Endothelial cell of umbilical vein (primary cell): ENCODE results near the gene RIC8A. TPM values are rescaled to one million over a fixed set of nuclear protein-coding genes. Genes with fewer than 3 reads are reported as not detected.

ENCODE experiments used
- BruUV-seq: library from RNA; stranded (reverse); fragments of 400-500 nt; replicated peaks from 2 replicates; lab custom pipeline; 2021; lab: Mats Ljungman, UMichigan
- CTCF ChIA-PET: fragments of 300-600, 350-600 bp; sonication (Branson Sonifier 250); formaldehyde crosslinking; loops from one replicate; lab custom pipeline; 2021; ENCODE audit warnings: antibody characterized with exemption, inconsistent platforms; lab: Charles Lee
- POLR2A ChIA-PET: fragments of 300-600, 350-600 bp; sonication (Branson Sonifier 250); formaldehyde crosslinking; loops from one replicate; lab custom pipeline; 2021; ENCODE audit warnings: antibody characterized with exemption, inconsistent platforms; lab: Charles Lee
- DNase-seq: peaks from one replicate; pipeline ENCODE4 v3.0.0-alpha.2; 2011; ENCODE audit warnings: low read depth, low spot score
- FAIRE-seq: peaks from 2 replicates; lab custom pipeline; 2011; peaks lifted over from hg19 to GRCh38; lab: Jason Lieb, UNC
- H2AFZ ChIP-seq: 2 replicates; pipeline ENCODE4 v1.6.0; 2012; ENCODE audit warnings: low read depth, low read length, control low read depth, inconsistent platforms
- H3K27ac ChIP-seq: 2 replicates; pipeline ENCODE4 v1.5.1; 2011; ENCODE audit warnings: low read depth, mild to moderate bottlenecking, control low read depth, low read length, moderate library complexity; ENCODE audit not compliant: insufficient read depth
- H3K27me3 ChIP-seq, 2 experiments: 2 replicates each; pipeline versions ENCODE4 v1.6.0 to v1.6.1; 2011; ENCODE audit warnings: low read length in 2 of 2, mixed read lengths in 1 of 2; ENCODE audit not compliant: control insufficient read depth in 2 of 2, insufficient read depth in 2 of 2
- H3K36me3 ChIP-seq, 2 experiments: 2 replicates in 1 of 2; 3 replicates in 1 of 2; pipeline ENCODE4 v1.5.1; 2011; ENCODE audit warnings: low read length in 2 of 2, mild to moderate bottlenecking in 1 of 2, moderate library complexity in 1 of 2; ENCODE audit not compliant: control insufficient read depth in 2 of 2, insufficient read depth in 2 of 2; ENCODE audit errors: extremely low read depth in 1 of 2
- H3K4me1 ChIP-seq: 3 replicates; pipeline ENCODE4 v1.5.1; 2011; ENCODE audit warnings: mild to moderate bottlenecking, low read length; ENCODE audit not compliant: control insufficient read depth, insufficient read depth; ENCODE audit errors: extremely low read depth
- H3K4me2 ChIP-seq: 2 replicates; pipeline ENCODE4 v1.6.1; 2011; ENCODE audit warnings: low read length, control low read depth, mixed read lengths; ENCODE audit not compliant: insufficient read depth
- H3K4me3 ChIP-seq, 3 experiments: fragments of 200-600 bp in 1 of 3; sonication (generic), shearing (Covaris generic) in 1 of 3; replicated peaks in 1 of 3; 2 replicates each; pipeline ENCODE4 v1.5.1; 2011 to 2016; ENCODE audit warnings: control low read depth in 3 of 3, low read length in 3 of 3, mild to moderate bottlenecking in 2 of 3, inconsistent platforms in 1 of 3, low read depth in 1 of 3, moderate library complexity in 1 of 3; ENCODE audit not compliant: insufficient read depth in 1 of 3
- H3K79me2 ChIP-seq: 2 replicates; pipeline ENCODE4 v1.6.0; 2012; ENCODE audit warnings: low read length, inconsistent platforms; ENCODE audit not compliant: control insufficient read depth, insufficient read depth
- H3K9ac ChIP-seq: replicated peaks from 2 replicates; pipeline ENCODE3; 2011; ENCODE audit warnings: low read length, control low read depth; ENCODE audit not compliant: insufficient read depth; ENCODE audit errors: extremely low read depth
- H3K9me1 ChIP-seq: replicated peaks from 3 replicates; pipeline ENCODE4 v1.6.0; 2011; ENCODE audit warnings: mild to moderate bottlenecking, low read length; ENCODE audit not compliant: control insufficient read depth, insufficient read depth; ENCODE audit errors: extremely low read depth
- H3K9me3 ChIP-seq: replicated peaks from 2 replicates; pipeline ENCODE4 v1.5.1; 2012; ENCODE audit warnings: low read length, inconsistent platforms; ENCODE audit not compliant: control insufficient read depth, insufficient read depth
- H4K20me1 ChIP-seq: replicated peaks from 2 replicates; pipeline ENCODE3; 2011; ENCODE audit warnings: mild to moderate bottlenecking, low read length; ENCODE audit not compliant: control insufficient read depth, insufficient read depth; ENCODE audit errors: extremely low read depth
- CTCF ChIP-seq, 2 donors: IDR thresholded peaks; 1 replicate in 1 of 2; 2 replicates in 1 of 2; pipeline ENCODE4 v1.5.1; 2011; ENCODE audit warnings: low read length in 2 of 2, mild to moderate bottlenecking in 2 of 2, moderate library complexity in 2 of 2, control low read depth in 1 of 2, inconsistent platforms in 1 of 2, low read depth in 1 of 2; ENCODE audit not compliant: insufficient read depth in 1 of 2; ENCODE audit errors: extremely low read depth in 1 of 2
- GATA2 ChIP-seq: IDR thresholded peaks from 2 replicates; pipeline ENCODE4 v1.7.0; 2011; ENCODE audit warnings: low read depth, mild to moderate bottlenecking, moderate library complexity, mixed read lengths, low read length; ENCODE audit not compliant: insufficient read length, insufficient read depth
- JUN ChIP-seq: IDR thresholded peaks from 2 replicates; pipeline ENCODE4 v1.6.1; 2011; ENCODE audit warnings: borderline replicate concordance, low read depth; ENCODE audit not compliant: insufficient read length, insufficient read depth
- dilution Hi-C: fragments of 300-500 bp; cut with MboI; formaldehyde crosslinking; loops from one replicate; pipeline ENCODE4 v1.15.0; 2019; ENCODE audit warnings: low sequenced_read_pairs; ENCODE audit not compliant: extremely low pct_ligation_motif_present
- intact Hi-C: fragments of 100-400 bp; cut with micrococcal nuclease; formaldehyde crosslinking; loops from one replicate; pipeline ENCODE4 v1.10.0; 2022
- polyA plus RNA-seq, 4 experiments: library from polyadenylated mRNA; depleted of rRNA in 3 of 4; stranded (reverse) in 3 of 4; unstranded in 1 of 4; fragments of >200 nt; gene quantifications; 2 replicates each; pipeline versions ENCODE4 v1.2.1 to v1.2.3, GENCODE V29; 2011 to 2012; ENCODE audit warnings: missing spikeins in 1 of 4
- total RNA-seq: library from RNA; stranded (reverse); gene quantifications from 2 replicates; pipeline ENCODE4 v1.2.3, GENCODE V29; 2021

The RIC8A gene
- total and polyA plus RNA-seq, 2 donors (not counting 3 experiments of a cell fraction or from before 2014, with no cell fraction given), result 112 to 143 TPM

DNA sequence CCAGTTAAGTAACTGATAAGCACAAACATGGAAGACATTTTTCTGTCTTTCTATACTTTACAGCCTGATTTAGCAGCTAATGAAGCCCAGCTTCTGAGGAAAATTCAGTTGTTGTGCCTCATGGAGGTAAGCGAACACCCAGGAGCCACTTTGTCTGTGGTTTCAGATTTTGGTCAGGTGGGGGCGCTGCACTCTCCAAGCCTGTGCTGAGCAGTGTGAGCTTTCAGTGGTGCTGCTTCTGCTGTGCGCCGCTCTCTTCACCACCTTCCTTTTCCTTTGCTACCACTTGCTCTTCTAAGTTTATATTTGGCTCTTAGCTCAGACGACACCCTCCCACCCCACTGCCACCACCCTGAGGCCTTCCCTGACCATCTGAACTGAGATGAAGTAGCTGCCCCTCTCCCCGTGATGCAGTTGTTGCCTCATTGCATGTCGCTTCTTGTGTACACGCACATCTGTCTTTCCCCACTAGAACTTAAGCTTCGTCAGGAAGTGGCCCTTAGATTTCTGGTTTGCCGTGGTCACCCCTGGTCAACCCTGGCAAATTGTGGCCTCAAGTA, 43.3 kb downstream of the RIC8A start:
- H3K36me3 ChIP-seq, result peaks cover 20 to 46% of the 10 kb centered on the region in 2 experiments
- no TSS peak for BruUV-seq
- intact Hi-C loops (loop anchor here (2.0 to 5.0 kb wide), 2 partner anchors 106 to 196 kb away; no protein-coding TSS in a partner anchor), dilution Hi-C loops (no loop called here)
- no peak overlapping the region for H3K9ac ChIP-seq
- H3K79me2 ChIP-seq, result no peaks in the 10 kb centered on the region
- no peaks in the 10 kb centered on the region for H3K27me3 ChIP-seq
- CTCF ChIA-PET, result interaction anchor here (0.6 to 5.0 kb wide), 30 partner anchors 11 to 200 kb away, joined by 3 to 71 read pairs (median 6); partner anchors contain the start of genes BET1L, NLRP6, PGGHG and PSMD13
- H3K4me3 ChIP-seq, result no peak overlapping the region
- H4K20me1 ChIP-seq, result no peaks in the 10 kb centered on the region
- no peak for TF ChIP-seq JUN
- peak; percentile 67 to 81 for TF ChIP-seq CTCF (IDR thresholded peaks at IDR 0.05; ENCODE audit: extremely low read depth in 1 of 2, insufficient read depth in 1 of 2, low read depth in 1 of 2, low read length in 2 of 2)
- no peaks in the 10 kb centered on the region for H3K4me1 ChIP-seq
- no peaks in the 10 kb centered on the region for H3K9me1 ChIP-seq
- no peak overlapping the region for H3K27ac ChIP-seq
- H2AFZ ChIP-seq, result no peak overlapping the region
- H3K4me2 ChIP-seq, result no peak overlapping the region
- DNase-seq (peak; percentile 61), FAIRE-seq (peak; percentile 54)
- H3K9me3 ChIP-seq, result no peaks in the 10 kb centered on the region
- POLR2A ChIA-PET, result interaction anchor here (0.6 kb wide), 1 partner anchor 146 kb away, joined by 3 read pairs; no protein-coding TSS in a partner anchor

DNA sequence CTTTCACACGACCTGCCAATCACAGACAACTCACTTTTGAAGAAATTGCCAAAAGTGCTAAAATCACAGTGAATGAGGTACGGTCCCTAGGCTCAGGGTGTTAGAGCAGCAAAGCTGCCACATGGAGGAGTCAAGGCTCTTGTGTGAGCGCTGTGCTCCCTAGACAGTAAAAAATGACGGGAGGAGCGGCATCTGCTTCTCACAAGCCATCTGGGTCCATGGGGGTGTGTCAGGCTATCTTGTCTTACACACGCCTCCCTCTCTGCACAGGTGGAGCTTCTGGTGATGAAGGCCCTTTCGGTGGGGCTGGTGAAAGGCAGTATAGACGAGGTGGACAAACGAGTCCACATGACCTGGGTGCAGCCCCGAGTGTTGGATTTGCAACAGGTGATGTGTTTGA, 44.0 kb downstream of the RIC8A start:
- H4K20me1 ChIP-seq, result no peaks in the 10 kb centered on the region
- dilution Hi-C loops, result no loop called here
- H2AFZ ChIP-seq, result no peak overlapping the region
- BruUV-seq, result no TSS peak
- H3K4me2 ChIP-seq, result no peak overlapping the region
- ChIA-PET POLR2A (no interaction called here), CTCF (interaction anchor here (0.7 to 5.0 kb wide), 18 partner anchors 10 to 199 kb away, joined by 3 to 71 read pairs (median 10); partner anchors contain the start of genes PSMD13 and PTDSS2)
- no peaks in the 10 kb centered on the region for H3K79me2 ChIP-seq
- no peak for TF ChIP-seq GATA2
- H3K9ac ChIP-seq, result no peak overlapping the region
- no peaks in the 10 kb centered on the region for H3K9me3 ChIP-seq
- H3K36me3 ChIP-seq, result peaks cover 18 to 40% of the 10 kb centered on the region in 2 experiments
- DNase-seq (no peak), FAIRE-seq (no peak)
- no peaks in the 10 kb centered on the region for H3K4me1 ChIP-seq
- H3K9me1 ChIP-seq, result no peaks in the 10 kb centered on the region
- H3K4me3 ChIP-seq, result no peak overlapping the region
- intact Hi-C loops, result loop anchor here (2.0 to 5.0 kb wide), 2 partner anchors 105 to 196 kb away; no protein-coding TSS in a partner anchor
- H3K27me3 ChIP-seq, result no peaks in the 10 kb centered on the region
- no peak overlapping the region for H3K27ac ChIP-seq
